SH-SY5Y (cell line): Measurements from ENCODE around the gene C2orf81.

Source experiments
- GATA2 ChIP-seq: IDR thresholded peaks from 2 replicates; pipeline ENCODE4 v1.6.1; 2011; ENCODE audit warnings: mild to moderate bottlenecking, low read depth, low read length
- GATA3 ChIP-seq: IDR thresholded peaks from 2 replicates; pipeline ENCODE4 v1.6.1; 2011; ENCODE audit warnings: low read depth, mild to moderate bottlenecking, low read length, moderate library complexity

The C2orf81 gene

DNA sequence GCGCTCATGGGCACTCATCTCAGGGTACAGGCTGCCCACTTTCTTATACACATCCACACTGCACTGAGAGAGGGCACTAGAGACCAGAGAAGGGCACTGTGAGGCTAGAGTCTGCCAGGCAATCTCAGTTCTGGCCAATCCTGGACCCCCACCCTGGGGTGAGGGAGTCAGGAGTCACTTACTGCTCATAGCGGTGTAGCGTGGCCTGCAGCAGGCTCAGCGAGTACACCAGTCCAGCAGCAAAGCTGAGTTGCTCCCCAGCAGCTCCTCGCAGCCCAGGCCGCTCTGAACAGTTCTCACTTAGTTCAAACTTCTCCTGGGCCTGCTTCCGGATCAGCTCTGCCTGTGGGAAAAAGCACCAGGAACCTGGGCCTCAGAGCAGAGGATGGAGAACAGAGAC, 53.6 kb downstream of the C2orf81 start:
- no peak for TF ChIP-seq GATA2

DNA sequence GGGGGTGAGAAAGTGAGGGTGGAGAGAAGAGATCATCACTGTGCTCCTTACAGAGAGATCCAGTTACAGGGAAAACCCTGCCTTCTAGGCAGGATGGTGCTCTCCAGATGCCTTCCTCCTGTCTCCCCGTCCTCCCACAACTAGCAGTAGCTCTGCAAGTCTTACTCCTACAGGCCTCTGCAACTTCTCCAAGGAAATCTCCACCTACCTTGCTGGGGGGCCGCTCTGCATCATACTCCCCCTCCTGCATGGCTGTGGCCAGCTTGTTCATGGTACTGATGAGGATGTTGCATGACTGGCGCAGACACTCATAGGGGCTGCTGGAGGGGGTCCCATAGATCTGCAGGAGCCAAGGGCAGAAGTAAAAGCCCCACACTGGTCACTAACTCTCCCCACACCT, 55.4 kb downstream of the C2orf81 start:
- TF ChIP-seq GATA2 (no peak), GATA3 (no peak)

DNA sequence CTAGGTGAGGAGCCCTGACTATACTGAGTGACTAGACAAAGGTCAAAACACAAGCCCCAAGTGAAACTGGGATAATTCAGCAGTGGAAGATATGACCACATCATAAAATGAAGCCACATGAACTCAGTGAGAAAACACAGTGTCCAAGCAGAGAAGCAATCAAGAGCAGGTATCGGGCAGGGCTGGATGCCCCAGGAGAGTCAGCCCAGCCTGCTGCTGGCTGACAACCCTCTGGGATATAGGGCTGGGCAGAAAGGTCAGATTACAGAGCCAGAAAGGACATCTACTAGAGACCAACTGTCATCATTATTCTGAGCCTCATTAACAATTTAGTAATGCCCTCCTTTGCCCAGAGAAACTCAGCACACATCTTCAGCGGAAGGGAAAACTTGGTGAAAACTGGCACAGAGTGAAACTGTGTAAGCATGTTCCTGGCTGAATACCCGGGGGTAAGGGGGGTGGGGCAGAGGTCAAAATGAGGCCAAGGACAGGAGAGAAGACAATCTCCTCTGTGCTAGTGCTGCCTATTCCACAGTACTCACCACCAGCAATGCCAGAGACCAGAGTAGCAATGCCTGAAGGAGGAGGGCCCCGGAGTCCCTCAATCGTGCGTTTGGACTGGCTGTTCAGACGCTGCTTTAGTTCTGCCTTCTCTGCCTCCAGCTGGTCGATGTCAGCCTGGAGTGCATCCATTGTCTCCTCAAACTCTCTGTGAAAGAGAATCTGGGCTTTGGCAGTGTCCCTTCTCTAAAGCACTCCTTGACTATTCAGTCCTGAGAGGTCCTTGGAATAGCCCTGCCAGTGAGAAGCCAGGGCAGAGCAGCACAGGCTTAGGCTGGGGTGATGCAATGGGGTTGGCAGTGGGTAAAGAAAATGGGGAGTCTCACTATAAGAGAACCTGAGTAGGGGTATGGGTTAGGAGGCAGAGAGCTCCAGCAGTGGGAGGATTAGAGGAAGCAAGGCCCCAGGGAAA, 56.6 kb downstream of the C2orf81 start:
- TF ChIP-seq GATA2: no peak
- no peak for TF ChIP-seq GATA3
